OCI-LY3 (cell line): ENCODE data around the gene F5.

ENCODE experiments used
- EZH2phosphoT487 ChIP-seq: fragments of 200-600 bp; shearing (Covaris generic); IDR thresholded peaks from 2 replicates; pipeline ENCODE4 v1.6.1; 2018; ENCODE audit warnings: antibody characterized with exemption, mixed run types, low read depth
- TF ChIP-seq, protein P1 (sequence below): fragments of 200-600, 300-600 bp; sonication (generic); IDR thresholded peaks from 2 replicates; pipeline ENCODE4 v1.5.1; 2014; ENCODE audit warnings: antibody characterized with exemption, low read length, low read depth

DNA sequence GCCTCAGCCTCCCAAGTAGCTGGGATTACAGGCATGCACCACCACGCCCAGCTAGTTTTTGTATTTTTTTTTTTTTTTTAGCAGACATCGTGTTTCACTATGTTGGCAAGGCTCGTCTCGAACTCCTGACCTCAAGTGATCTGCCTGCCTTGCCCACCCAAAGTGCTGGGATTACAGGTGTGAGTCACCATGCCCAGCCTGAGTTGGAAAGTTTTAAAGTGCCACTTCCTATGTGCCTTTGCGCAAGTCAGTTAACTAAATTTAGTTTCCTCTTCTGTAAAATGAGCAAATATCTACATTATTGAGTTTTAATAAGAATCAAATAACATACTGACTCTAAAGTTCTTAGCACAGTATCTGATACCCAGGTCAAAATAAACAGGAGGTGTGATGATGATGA, 112.9 kb downstream of the F5 start:
- TF ChIP-seq, protein P1, sequence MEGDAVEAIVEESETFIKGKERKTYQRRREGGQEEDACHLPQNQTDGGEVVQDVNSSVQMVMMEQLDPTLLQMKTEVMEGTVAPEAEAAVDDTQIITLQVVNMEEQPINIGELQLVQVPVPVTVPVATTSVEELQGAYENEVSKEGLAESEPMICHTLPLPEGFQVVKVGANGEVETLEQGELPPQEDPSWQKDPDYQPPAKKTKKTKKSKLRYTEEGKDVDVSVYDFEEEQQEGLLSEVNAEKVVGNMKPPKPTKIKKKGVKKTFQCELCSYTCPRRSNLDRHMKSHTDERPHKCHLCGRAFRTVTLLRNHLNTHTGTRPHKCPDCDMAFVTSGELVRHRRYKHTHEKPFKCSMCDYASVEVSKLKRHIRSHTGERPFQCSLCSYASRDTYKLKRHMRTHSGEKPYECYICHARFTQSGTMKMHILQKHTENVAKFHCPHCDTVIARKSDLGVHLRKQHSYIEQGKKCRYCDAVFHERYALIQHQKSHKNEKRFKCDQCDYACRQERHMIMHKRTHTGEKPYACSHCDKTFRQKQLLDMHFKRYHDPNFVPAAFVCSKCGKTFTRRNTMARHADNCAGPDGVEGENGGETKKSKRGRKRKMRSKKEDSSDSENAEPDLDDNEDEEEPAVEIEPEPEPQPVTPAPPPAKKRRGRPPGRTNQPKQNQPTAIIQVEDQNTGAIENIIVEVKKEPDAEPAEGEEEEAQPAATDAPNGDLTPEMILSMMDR = no peak
- no peak for TF ChIP-seq EZH2phosphoT487
